IPS-NIHi11 (cell line): Measurements from ENCODE around the gene MAP3K2.

Experiments
- DNase-seq: peaks from one replicate; pipeline ENCODE4 v3.0.0; 2012; ENCODE audit warnings: mixed read lengths, low spot score

Gene MAP3K2

DNA sequence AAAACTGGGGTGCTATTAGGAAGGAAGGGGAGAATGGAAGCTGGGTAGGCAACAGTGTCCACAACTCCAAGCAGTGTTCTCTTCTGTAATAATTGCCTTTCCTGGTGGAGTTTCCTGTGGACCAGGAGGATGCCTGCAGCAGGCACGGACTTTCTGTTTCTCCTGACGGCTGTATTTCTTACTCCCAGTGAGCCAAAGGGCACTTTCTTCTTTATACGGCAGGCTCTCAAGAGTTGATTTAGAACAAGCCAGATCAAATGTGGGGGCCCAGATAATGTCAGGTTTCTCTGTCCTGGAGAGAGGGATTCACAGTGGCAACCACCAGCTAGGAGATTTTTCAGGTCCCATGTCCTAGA is 17.5 kb upstream of the MAP3K2 start:
- DNase-seq = no peak

GRCh38 chr2:127404466-127405254 is 16.9 kb upstream of the MAP3K2 start:
- no peak for DNase-seq

DNA sequence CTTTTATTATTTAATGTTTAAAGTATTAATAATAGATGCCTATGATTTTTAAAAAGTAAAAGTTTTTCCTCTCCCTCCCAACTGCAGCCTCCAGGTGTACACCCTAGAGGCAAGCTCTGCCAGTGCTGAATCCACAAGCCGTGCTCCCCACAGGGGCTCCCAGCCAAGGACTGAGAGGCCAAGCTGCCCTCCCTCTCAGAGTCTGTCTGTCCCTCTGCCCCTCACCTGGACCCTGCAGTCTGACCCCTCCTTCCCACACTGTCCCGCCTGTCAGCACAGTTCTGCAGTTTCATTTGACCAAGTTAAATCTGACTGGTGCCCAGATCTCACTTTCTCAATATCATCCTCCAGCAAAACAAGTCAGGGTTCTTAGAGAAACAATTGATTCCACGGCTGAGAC is 15.7 kb upstream of the MAP3K2 start:
- DNase-seq = no peak

GRCh38 chr2:127401757-127402695 is 14.3 kb upstream of the MAP3K2 start:
- no peak for DNase-seq

DNA sequence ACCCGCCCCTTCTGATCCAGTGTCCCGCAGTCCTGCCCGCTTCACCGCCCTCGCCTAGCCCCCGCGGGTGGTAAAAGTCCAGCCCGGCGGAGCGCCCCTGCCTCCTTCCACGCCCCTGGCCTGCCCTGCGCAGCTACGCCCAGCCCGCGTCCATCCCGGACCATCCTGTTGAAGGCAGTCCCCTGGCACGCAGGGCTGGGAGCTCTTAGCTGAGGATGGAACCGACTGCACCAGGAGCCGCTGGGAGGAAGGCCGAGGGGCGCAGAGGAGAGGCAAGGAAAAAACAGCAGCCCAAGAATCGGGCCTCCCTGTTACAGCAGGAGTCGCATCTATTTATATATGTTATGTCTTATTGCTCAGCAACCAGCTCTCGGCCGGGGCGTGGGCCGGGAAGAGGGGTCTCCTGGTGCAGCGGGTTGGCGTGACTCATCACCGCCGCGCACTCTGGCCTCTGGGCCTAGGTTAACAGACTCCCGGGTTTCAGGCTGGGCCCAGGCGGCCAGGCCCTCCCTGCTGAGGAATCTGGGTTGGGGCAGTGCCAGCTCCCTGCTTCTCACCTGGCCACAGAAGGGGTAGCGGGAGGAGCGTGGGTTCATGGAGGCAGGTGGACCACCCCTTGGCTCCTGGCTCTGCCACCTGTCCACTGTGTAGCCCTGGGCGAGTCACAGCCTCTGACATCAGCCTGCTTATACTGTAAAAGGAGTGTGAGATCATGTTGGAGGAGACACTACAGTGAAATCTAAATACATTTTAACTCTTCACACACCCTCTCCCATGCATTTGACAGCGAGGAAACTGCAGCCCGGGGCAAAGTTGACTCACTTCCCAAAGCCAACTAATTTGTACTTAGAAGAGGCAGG is 13.4 kb upstream of the MAP3K2 start:
- no peak for DNase-seq

DNA sequence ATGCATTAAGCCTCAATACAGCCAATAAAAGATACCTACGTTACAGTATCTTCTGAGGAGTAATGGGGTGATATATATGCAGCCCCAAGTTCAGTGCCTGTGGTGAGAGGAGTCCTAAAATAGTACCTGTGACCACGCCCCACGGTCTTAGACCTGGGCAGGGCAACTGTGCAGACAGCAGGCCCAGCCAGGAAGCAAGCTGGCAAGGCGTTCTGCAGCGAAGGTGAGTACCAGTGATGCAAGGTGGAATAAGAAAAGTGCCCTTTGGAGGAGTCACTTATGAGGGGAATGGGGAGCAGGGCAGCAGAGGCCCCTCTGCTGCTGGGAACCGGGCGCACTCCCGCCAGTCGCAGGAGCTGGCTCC is 12.7 kb upstream of the MAP3K2 start:
- DNase-seq = no peak

- DNase-seq = peak; percentile 61
Observed at GRCh38 chr2:127398239-127398590, 10.4 kb upstream of the MAP3K2 start.

DNA sequence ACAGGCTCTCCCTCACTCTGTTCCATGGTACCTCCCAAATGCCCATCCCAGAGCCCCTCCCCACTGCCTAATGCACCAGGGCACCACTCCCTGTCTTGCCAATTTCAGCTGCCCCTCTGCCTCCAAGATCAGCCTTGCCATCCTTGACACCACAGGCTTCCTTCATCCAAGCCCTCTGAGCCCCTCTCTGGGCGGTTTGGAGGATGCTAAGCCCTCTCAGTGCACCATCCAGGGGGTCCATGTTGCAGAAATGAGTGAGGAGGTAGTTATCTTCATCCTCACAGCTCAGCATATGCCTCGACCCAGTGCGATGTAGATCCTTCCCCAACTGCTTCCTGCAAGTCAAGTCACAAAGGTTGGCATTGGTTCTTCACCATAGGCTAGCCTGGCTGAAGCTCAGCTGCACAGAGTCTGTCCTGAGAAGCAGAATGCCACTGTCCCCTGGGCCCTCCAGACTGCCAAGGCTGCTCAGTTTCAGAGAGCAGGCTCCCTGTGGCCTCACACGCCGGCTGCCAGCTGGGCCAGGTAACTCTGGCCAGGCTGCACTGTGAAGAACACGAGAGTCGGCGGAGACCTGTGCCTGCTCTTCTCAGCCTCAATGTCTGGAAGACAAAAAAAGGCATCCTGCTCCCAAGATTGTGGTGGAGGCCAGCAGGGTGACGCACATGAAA is 9.9 kb upstream of the MAP3K2 start:
- DNase-seq = no peak

GRCh38 chr2:127394492-127394891 is 6.7 kb upstream of the MAP3K2 start:
- DNase-seq = no peak

DNA sequence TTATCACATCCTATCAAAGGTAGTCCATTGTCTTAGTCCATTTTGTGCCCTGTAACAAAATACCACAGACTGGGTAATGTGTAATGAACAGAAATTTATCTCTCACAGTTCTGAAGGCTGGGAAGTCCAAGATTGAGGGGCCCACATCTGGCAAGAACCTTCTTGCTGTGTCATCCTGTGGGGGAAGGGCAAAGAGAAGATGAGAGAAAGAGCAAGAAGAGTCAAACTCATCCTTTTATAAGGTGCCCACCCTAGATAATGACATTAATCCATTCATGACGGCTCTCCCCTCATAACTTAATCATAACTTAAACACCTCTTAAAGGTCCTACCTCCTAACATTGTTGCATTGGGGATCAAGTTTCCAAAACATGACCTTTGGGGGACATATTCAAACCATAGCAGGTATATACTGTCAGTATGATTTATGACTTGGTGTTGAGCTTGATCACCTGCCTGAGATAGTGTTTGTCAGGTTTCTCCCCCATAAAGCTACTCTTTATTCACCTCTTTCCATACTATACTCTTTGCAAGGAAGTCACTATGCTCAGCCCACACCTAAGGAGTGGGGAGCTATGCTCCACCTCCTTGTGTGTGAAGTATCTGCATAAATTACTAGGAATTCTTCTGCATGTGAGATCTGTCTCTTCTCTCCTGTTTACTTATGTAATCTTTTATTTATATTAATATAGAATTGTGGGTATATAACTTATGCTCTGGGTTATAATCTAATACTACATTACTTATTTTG is 5.2 kb upstream of the MAP3K2 start:
- DNase-seq = no peak

GRCh38 chr2:127392133-127392827 is 4.5 kb upstream of the MAP3K2 start:
- DNase-seq = no peak

DNA sequence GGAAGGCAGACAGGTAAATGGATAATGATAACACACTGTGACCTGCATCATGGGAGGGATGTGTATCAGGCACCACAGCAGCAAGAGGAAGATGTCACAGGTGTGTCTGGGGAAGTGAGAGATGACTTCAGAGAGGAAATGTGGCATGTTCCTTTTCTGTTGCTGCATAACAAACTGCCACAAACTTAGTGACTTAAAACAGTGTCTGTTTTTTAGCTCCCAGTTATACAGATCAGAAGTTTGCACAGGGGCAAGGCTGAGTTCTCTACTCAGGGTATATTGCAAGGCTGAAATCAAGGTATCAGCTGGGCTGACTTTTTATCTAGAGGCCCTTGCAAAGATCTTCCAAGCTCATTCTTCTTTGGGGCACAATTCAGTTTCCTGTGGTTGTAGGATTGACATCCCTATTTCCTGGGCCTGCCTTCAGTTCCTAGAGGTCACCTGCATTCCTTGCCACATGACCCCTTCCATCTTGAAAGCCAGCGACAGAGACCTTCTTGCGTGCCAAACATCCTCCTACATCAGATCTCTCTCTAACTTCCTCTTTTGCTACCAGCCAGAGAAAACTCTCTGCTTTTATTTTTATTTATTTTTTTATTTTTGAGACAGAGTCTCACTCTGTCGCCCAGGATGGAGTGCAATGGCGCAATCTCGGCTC is 2.1 kb upstream of the MAP3K2 start:
- DNase-seq = no peak

DNA sequence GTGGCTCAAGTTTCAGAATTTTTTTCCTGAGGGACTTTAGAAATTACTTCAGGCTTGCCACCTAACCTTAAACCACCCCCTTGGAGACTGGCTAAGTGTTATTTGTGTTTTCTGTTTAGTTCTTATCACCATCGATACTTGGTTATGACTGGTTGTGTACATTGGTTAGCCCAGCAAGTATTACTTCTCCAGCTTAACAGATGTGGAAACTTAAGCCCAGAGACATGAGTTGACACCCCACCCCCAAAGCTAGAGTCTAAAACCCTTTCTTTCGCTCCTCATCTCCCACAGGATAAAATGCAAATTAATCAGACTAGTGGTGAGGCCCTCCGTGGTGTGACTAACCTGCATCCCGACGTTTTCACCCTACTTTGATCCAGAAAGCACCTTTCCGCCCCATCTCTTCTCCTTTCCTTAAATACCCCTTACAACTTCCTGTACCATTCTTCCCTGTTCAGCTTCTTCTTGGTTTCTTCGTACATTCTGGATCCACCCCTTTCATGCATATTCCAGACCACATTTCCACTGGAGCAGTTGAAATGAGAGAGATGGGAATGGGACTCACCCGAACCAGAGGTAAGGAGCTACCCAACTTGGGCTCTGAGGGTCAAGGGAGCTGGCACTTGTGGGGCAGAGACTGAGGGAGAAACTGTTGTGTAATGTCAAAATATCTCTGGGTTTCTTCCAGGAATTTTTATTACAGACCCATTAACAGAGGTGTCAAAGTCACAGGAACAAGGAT is 819 bp upstream of the MAP3K2 start:
- DNase-seq = no peak

DNA sequence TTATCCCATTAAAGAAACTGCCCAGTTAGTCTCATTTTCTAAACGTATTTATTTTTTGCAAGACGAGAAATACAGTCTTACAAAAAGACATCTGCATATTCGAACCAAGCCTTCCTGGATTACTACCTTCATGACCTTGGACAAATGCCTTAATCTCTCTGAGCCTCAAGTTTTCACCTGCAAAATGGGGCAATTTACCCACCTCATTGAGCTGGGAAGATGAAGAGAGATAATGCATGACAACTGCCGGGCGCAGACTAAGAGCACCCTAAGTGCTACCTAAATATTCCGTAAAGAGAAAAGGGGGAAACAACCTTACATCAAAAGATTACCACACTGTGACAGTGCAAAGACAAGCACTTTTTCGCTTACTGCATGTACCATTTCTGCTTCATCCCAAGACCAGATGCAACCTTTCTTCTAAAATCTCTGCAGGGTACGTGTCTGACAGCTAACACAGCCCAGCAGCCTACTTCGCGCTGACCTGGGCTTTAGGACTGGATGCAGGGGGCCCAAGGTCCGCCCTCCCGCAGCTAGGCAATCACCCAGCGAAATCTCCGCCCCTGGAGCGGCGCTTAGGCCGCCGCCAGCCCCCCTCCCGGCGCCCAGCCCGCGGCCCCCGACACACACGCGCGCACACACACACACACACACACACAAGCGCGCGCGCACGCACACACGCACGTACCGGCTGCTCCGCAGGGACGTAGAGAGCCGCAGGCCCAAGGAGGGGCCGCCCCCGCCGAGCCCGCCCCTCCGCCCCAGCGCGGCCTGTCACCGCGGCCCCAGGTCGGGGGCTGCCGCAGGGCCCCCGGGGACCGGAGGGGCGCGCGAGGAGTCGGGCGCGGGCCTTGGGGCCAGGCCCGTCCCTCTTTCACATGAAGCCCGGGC is 766 bp downstream of the MAP3K2 start:
- DNase-seq = peak; percentile 84

- DNase-seq = no peak
Observed at GRCh38 chr2:127386246-127386645, 1.5 kb downstream of the MAP3K2 start.

DNA sequence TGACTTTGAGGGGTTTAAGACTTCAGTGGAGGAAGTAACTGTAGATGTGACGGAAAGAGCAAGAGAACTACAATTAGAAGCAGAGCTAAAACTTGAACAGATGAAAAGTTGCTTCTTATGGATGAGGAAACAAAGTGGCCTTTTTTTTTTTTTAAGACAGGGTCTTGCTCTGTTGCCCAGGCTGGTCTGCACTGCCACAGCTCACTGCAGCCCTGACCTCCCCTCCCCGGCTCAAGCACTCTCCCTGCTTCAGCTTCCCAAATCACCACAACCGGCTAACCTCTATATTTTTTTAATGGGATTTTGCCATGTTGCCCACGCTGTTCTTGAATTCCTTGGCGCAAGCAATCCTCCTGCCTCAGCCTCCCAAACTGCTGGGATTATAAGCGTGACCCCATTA is 3.2 kb downstream of the MAP3K2 start:
- DNase-seq = no peak

DNA sequence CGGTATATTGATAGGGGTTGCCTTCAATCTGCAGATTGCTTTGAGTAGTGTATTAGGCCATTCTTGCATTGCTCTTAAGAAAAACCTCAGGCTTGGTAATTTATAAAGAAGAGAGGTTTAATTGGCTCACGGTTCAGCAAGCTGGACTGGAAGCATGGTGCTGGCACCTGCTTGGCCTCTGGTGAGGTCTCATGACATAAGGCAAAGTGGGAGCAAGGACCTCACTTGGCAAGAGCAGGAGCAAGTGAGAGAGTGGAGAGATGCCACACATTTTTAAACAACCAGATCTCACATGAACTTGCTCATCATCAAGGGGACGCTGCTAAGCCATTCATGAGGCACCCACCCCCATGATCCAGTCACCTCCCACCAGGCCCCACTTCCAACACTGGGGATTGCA is 4.9 kb downstream of the MAP3K2 start:
- DNase-seq = no peak

DNA sequence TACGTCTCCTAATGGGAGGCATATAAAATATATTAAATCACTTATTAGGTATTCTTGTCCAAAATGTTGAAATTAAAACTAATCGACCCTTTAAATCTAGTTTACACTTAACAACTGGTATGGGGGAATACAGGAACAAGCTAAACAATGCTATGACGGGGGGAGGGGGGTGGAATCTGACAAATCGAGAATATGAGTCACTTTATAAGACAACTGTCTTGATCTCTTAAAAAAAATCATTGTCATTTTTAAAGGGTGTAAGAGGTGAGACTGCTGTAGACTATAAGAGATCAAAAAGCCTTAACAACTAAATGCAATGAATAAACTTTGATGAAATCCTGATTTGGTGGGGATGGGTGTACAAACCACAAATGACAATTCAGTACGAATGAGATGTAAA is 6.0 kb downstream of the MAP3K2 start:
- no peak for DNase-seq
